Measurements from ENCODE around the gene ABCC8. TPM values are rescaled to one million over a fixed set of nuclear protein-coding genes. Genes with fewer than 3 reads are reported as not detected.

ABCC8 gene
- total RNA-seq, 1 experiment from 2014 or later, result 2.4 TPM

DNA sequence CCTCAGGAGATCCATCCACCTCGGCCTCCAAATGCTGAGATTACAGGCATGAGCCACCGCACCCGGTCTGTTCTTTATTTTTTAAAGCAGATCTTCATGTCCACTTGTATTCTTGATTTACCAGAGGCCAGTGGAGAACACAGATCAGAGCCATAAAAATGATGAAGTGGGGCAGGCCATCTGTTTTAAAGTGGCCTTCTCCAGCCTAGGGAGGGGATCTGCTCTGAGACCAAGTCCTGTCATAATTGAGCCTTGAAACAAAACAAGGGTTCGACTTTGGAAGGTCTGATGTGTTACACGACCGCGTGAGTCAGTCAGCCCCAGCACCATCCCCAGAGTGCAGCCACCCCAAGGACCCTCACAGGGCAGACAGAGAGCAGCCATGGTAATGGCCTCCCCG is 27.5 kb downstream of the ABCC8 start:
- H2BK20ac ChIP-seq (ENCODE audit: low read depth, low read length, poor library complexity, severe bottlenecking), result no peak overlapping the region
- H3K4me2 ChIP-seq (ENCODE audit: insufficient read depth, insufficient read length, low read length), result no peak overlapping the region
- no peak overlapping the region for H4K8ac ChIP-seq (replicated peaks; ENCODE audit: insufficient read length, low read depth, low read length)
- no peak overlapping the region for H2AK5ac ChIP-seq (ENCODE audit: insufficient read length, low read length)
- no peaks in the 10 kb centered on the region for H3K79me1 ChIP-seq (ENCODE audit: insufficient read depth, low read depth, low read length, poor library complexity, severe bottlenecking)
- no peak overlapping the region for H2AFZ ChIP-seq (ENCODE audit: low read length)
- no peak overlapping the region; a peak in 1 of 7 replicates for H3K27ac Mint-ChIP-seq
- no peaks in the 10 kb centered on the region for H3K23me2 ChIP-seq (ENCODE audit: insufficient read length, low read depth, low read length, poor library complexity, severe bottlenecking)
- no peak overlapping the region for H3K18ac ChIP-seq (ENCODE audit: insufficient read length, low read depth, low read length)
- no peak overlapping the region for H3K23ac ChIP-seq (ENCODE audit: insufficient read length, low read depth, low read length)
- no peak overlapping the region for H3K4ac ChIP-seq (ENCODE audit: low read depth, low read length)
- no peaks in the 10 kb centered on the region for H4K20me1 ChIP-seq (ENCODE audit: control insufficient read depth, insufficient read depth, insufficient read length)
- H3K14ac ChIP-seq (ENCODE audit: insufficient read depth, low read length), result no peak overlapping the region
- no peak overlapping the region for H2BK5ac ChIP-seq (ENCODE audit: insufficient read length, low read length)
- H3K4me1 Mint-ChIP-seq, result peaks cover 0 to 7% of the 10 kb centered on the region in 2 experiments; a peak in 3 of 4 replicates
- H4K91ac ChIP-seq (ENCODE audit: insufficient read length, low read depth, low read length), result no peak overlapping the region
- no CpG with 5 or more reads among the region's 8 CpGs for WGBS (ENCODE audit: extremely low coverage, insufficient read length, low lambda C conversion rate)
- no peak overlapping the region for H2BK15ac ChIP-seq (ENCODE audit: low read depth, low read length)
- H3K4me3 Mint-ChIP-seq, result no peak overlapping the region
- TF ChIP-seq, protein P1, sequence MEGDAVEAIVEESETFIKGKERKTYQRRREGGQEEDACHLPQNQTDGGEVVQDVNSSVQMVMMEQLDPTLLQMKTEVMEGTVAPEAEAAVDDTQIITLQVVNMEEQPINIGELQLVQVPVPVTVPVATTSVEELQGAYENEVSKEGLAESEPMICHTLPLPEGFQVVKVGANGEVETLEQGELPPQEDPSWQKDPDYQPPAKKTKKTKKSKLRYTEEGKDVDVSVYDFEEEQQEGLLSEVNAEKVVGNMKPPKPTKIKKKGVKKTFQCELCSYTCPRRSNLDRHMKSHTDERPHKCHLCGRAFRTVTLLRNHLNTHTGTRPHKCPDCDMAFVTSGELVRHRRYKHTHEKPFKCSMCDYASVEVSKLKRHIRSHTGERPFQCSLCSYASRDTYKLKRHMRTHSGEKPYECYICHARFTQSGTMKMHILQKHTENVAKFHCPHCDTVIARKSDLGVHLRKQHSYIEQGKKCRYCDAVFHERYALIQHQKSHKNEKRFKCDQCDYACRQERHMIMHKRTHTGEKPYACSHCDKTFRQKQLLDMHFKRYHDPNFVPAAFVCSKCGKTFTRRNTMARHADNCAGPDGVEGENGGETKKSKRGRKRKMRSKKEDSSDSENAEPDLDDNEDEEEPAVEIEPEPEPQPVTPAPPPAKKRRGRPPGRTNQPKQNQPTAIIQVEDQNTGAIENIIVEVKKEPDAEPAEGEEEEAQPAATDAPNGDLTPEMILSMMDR (conservative IDR thresholded peaks at IDR 0.05), result no peak
- no peaks in the 10 kb centered on the region for H3K79me2 ChIP-seq (ENCODE audit: insufficient read depth, low read length)
- H3K27ac ChIP-seq (ENCODE audit: insufficient read length, low read depth, low read length), result no peak overlapping the region
- H3K9me3 ChIP-seq (ENCODE audit: control insufficient read depth, low read depth, low read length), result no peaks in the 10 kb centered on the region
- no peak overlapping the region for H2BK12ac ChIP-seq (ENCODE audit: insufficient read length, low read depth, low read length)
- peaks cover 9% of the 10 kb centered on the region for H3K27me3 Mint-ChIP-seq (ENCODE audit: low read depth)
- H3K36me3 Mint-ChIP-seq (ENCODE audit: insufficient read depth in 1 of 3, low read depth in 3 of 3), result peaks cover 4 to 9% (median 9%) of the 10 kb centered on the region in 3 experiments; a peak in 4 of 7 replicates
- no peak overlapping the region for H3K9ac ChIP-seq (ENCODE audit: extremely low read depth, insufficient read length, low read length)
- no peak overlapping the region for H2BK120ac ChIP-seq (ENCODE audit: low read depth, low read length, poor library complexity, severe bottlenecking)
- H3K27me3 ChIP-seq (ENCODE audit: insufficient read depth, low read length), result no peaks in the 10 kb centered on the region; the same call in 1 of the 2 replicates
- no peak overlapping the region for H3K56ac ChIP-seq (ENCODE audit: insufficient read length, low read depth, low read length)
- peaks cover 2 to 6% of the 10 kb centered on the region in 2 experiments; a peak in 2 of 5 replicates for H3K9me3 Mint-ChIP-seq
- H4K5ac ChIP-seq (ENCODE audit: insufficient read length, low read depth, low read length), result no peak overlapping the region
- no peaks in the 10 kb centered on the region for H3K4me1 ChIP-seq (ENCODE audit: insufficient read depth, low read length)
- no peak overlapping the region for H3T11ph ChIP-seq (ENCODE audit: low read length)
- DNase-seq, result no peak

Measured in H9 (cell line).